ENCODE data around the gene EGFL7. TPM values are rescaled to one million over a fixed set of nuclear protein-coding genes. Genes with fewer than 3 reads are reported as not detected.

Gene EGFL7
- total RNA-seq, 2 donors from 2014 or later = 91.4 to 118 TPM

DNA sequence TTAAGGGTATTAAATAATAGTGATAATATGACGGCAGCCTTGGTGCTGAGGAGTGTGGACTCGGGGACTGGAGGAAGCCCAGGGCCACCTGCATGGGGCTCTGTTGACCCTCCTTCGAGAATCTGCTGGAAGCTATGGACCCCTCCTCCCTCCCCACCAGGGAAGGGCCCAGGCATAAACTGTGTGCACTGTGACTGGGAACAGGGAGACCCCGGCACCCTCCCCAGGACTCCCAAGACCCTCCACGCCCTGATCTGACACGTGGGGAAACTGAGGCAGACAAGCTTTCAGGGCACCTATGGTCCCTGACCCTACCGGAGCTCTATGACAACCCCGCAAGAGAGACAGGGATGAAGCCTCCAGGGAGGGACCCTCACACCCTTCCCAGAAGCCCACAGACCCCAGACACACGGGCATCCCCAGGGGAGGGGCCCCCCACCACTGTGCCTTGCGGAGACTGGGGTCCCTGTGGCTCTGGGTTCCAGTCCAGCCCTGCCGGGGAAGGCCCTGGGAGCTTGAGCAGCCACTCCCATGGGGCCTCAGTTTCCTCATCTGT lies 6.5 kb upstream of the EGFL7 start:
- intact Hi-C loops (cut with DNase I) = no loop called here
- no peak for DNase-seq (ENCODE audit: low spot score)

DNA sequence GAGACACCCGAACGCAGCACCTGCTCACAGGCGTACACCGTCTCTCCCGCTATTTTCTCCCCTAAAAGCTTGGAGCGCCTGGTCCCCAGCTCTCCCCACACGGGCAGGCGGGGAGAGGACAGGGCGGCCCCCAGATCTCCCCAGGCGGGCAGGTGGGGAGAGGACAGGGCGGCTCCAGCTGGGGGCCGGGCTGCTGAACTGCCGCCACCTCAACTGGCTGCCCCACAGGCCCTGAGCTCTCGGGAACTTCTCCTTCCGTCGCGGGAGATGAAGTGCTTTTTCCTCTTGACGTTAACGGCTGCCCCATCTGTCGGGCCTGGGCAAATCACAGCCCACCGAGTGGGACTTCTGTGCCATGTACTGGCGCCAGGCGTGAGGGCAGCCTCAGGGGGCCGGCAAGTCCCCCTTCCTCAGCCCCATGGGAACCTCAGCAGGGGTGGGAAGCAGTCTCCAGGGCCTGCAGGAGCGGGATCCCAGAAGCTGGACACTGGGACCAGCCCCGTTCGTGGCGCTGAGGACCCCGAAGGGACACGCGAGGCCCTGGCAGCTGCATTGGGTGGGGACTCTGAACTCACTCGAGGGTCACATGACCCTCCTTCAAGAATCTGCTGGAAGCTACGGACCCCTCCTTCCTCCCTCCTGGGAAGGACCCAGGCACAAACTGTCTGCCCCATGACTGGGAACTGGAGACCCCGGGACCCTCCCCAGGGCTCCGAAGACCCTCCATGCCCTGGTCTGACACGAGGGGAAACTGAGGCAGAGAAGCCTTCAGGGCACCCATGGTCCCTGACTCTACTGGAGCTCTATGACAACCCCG lies 5.7 kb upstream of the EGFL7 start:
- intact Hi-C loops (cut with DNase I) = no loop called here
- DNase-seq (ENCODE audit: low spot score) = no peak

DNA sequence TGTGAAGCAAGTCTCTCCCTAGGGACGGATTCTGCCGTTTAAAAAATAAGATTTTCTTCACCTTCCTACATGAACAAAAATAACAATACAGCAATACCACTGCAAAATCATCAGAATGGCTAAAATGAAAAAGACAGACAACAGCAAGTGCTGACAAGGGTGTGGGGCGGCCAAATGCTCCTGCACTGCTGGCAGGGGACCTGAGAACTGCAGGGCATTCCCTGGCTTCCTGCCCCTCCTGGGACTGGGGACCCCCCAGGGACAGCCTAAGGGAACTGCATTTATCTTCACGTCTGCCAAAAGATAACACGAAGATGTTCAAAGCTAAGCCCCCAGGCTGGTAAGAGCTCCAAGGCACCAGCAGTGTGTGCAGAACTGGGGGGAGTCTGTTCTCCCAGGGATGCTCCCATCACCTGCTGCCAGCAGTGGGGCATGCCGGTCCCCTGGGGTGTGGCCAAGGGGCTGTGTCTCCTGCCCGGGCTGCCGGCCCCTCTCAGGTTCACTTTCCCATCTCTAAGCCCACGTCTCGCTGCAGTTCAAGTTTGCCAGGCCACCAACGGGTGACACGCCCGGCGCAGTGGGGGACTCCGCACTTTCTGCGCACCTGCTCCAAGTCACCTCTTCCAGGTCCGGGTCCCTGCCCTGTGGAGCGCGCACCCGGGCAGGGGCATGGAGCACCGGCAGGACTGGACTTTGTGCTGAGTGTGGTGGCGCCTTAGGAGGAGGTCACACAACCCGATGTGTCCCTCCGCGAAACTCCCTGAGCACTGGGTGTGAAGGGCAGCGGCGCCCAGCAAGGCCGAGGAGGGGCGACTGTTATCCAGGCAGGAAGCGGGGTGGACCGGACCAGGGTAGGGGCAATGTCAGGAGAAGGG lies 4.5 kb upstream of the EGFL7 start:
- DNase-seq (ENCODE audit: low spot score) = no peak
- intact Hi-C loops (cut with DNase I) = no loop called here

DNA sequence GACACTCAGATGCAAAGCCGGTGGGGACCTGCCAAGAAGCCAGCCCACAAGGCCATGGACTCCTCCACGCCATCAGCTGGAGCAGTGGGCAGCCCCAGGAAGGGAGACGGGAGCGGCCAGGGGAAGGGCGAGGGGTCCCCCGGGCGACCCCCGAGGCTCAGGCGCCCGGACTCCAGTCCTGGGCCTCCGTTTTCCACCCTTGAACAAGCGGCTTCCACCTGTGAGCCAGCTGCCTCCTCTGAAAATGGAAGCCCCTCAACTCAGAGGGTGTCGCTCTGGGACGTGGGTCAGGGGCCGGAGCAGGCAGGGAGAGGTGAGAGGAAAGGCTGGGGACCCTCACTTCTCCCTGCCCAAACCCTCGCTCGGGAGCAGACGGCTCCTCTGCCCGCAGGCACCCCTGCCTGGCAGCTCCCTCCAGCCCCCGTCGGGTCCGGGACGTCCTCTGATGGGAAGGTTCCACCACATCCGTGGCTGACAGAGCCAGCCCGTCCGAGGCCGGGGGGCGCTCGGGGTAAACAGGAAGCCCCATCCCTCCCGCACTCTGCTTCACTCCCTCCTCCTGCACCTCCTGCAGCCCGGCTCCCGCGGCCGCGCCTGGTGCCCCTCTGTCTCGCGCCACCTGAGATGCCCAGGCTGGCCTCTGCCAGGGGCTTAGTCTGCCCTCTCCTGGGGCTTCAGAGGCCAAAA lies 3.7 kb upstream of the EGFL7 start:
- intact Hi-C loops (cut with DNase I) = no loop called here
- DNase-seq (ENCODE audit: low spot score) = no peak

DNA sequence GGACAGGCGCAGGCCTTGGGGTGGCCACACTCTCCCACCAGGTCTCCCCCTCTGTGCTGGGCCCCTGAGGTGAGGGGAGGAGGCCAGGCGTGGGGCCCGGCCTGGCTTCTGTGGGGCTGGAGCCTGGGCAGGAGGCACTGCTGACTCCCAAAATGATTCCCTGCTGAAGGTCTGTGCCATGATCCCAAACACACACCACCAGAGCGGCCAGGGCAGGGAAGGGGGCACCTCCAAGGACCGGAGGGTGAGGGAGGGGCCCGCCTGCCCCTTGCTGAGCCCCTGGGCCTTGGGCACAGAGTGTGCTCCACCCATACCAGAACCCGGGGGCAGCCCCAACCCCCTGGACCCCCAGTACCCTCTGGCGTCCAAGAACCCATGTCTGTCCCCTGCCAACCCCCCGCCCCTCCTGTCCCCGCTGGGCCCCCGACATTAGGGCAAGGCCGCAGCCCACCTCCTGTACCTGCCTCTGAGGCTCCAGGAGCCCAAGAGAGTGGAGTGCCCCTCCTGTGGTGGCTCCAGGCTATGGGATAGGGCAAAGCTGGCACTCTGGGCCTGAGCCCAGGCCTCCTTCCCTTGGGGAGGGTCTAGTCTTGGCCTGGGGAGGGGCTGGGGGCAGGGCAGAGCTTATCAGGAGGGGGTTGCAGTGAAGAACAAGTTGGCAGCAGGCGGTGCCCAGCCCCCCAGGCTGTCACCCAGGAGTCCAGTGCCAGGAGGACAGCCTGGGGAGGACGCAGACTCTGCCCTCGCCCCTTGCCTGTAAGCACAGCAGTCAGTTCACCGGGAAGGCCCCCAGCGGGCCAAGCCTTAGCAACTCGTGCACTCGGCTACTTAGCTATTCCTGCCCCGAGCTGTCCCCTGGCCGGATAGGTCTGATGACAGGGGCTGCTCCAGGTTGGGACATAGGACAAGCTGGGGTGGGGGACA lies 2.6 kb upstream of the EGFL7 start:
- DNase-seq (ENCODE audit: low spot score) = no peak
- intact Hi-C loops (cut with DNase I) = no loop called here

DNA sequence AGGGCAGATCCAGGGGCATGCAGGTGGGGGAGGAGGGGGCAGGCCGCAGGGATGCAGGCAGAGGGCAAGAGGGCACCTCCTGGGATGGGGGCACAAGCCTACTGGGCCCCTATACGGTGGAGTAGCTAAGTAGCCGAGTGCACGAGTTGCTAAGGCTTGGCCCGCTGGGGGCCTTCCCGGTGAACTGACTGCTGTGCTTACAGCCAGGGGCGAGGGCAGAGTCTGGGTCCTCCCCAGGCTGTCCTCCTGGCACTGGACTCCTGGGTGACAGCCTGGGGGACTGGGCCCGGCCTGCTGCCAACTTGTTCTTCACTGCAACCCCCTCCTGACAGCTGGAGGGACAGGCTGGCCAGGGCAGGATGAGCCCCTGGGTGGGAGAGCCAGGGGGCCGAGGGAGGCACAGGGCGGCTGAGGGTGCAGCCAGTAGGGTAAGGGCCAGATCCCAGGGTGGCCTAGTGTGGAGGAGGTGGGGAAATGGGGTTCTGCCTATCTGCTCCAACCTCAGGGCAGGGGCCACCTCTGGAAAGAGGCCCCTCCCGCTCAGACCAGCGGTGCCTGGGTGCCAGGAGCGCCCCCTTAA lies 1.7 kb upstream of the EGFL7 start:
- intact Hi-C loops (cut with DNase I) = no loop called here
- DNase-seq (ENCODE audit: low spot score) = no peak

DNA sequence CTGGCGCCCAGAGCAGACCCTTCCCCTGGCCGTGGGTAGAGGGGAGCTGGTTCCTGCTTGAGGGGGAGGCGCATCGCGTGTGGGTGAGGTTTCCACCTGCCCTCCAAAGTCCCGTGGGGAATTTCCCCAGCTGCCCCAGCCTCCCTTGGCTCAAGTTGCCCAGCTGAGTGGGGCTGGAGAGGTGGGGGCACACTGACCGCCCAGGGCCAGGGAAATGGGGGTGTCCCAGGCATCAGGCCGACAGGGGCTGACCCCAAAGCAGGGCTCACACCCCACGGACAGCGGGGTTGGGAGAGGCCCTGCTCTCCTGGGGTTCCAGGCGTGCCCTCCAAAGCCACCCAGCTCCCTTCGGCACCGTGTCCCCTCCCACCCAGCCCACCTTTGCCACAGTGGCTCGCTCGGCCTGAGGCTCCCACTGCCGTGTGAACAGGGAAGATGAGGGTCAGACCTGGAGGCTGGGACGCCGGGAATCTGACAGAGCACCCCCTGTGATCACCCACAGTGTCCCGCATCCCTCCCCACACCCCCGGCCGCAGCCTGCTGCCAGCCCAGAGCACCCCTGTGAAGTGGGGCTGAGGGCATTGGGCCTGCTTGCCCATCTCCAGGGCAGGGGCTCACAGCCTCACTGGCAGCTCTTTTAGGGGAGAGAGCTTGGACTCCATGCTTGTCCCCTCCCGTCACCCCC lies 933 bp upstream of the EGFL7 start:
- intact Hi-C loops (cut with DNase I) = no loop called here

DNA sequence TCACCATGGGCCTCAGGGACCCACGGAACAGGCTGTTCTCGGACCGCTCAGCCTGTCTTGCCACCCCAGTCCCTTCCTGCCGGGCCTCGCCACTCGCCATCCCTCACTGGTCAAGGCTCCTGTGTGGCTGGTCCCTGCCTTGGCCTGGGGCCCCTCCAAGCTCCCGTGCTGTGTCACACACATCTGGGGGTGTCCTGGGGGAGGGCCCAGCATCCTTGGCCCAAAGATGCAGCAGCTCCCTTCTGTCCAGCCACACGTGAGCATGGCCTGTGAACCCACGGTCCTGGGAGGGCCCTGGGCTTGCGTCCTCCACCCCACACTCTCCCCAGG lies 425 bp upstream of the EGFL7 start:
- intact Hi-C loops (cut with DNase I) = no loop called here

More for the DNA sequence above, 933 bp upstream of the EGFL7 start:
- DNase-seq (ENCODE audit: low spot score) = no peak

DNA sequence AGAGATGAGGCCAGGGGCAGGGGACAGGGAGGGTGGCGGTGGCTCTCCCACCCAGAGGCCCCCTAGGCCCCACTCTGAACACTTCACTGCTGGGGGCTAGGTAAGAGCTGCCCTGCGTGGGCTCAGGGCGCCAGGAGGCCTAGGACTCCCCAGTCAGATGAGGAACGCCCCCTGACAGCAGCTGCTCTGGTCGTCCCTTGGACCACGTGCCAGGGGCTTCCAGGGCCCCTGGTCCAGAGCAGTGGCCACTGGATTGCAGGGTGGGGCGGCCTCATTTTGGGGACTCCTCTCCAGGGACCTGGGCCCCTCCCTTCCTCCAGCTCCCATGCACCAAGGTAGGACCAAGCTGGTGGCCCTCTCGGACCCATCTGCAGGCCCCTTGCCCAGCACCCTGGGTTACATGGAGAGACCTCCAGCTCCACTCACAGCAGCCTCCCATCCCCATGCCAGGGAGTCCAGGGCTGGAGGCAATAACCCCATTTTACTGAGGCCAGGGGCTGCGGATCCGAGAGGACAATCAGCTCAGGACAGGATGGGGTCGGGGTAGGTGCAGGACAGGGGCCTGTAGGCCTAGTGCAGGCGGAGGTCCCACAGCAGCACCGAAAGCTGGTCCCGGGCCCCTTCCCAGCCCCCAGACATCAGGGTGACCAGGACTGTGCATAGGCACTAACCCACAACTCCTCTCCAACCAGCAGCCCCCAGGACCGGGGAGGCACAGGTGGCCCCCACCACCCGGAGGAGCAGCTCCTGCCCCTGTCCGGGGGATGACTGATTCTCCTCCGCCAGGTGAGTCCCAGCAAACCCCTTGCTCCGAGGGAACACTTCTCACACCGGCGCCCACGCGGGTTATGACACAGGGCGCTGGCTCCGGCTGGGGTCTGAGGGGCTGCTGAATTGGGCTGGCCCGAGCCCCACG lies 1.5 kb downstream of the EGFL7 start:
- intact Hi-C loops (cut with DNase I) = no loop called here
- DNase-seq (ENCODE audit: low spot score) = no peak

More for the DNA sequence above, 425 bp upstream of the EGFL7 start:
- DNase-seq (ENCODE audit: low spot score) = no peak

DNA sequence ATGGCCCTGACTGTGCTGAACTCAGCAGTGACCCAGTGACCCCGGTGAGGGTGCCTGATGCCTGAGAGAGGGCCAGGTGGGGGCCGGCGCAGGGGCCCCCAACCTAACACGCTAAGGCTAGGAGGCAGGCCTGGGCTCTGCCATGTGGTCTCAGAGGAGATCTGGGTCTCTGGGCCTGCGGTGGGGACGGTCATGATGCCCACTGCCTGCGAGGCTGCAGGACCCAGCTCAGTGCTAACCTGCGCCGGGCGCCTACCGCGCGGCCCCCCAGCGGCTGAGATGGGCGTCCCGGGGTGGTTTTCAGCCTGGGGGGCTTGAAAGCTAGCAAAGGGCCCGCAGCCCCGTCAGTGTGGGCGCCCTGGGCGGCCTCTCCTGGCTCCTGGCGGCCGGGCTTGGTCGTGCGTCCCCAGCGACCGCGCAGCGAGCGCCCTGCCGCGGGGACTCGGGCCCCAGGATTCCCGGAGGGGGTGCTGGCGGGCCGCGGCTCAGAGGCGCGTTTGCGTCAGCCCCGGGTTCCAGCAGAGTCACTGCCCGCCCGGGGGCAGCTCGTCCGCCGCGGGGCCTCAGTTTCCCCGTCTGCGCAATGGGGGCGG lies 2.5 kb downstream of the EGFL7 start:
- intact Hi-C loops (cut with DNase I) = no loop called here

DNA sequence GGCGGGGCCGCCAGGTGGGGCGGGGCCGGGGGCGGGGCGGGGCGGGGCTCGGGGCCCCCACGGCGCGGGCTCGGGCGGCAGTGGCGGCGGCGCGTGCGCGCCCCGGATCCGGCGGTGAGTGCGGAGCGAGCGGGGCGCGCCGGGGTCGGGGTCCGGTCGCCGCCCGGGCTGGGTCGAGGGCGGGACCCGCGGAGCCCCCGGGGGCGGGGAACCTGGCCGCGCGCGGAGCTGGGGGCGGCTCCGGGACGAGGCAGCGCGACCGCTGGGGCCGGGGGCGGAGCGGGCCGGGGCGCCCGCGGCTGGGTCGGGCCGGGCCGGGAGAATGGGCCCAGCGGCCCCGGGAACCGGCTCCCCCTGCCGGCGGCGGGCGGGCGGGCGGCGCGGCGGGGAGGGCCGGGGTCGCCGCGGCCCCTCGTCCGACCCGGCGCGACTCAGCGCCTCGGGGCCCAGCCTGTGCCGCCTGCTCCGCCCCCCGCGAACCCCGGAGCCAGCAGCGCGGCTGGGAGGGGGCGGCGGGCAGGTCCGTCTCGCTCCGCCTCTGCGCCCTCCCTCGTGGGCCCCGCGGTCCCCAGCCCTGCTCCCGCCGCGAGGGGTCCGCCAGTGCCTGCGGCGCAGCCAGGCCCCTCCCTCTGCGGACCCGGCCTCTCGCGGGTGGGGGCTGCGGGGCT lies 3.1 kb downstream of the EGFL7 start:
- DNase-seq (ENCODE audit: low spot score) = no peak
- intact Hi-C loops (cut with DNase I) = no loop called here

More for the DNA sequence above, 2.5 kb downstream of the EGFL7 start:
- DNase-seq (ENCODE audit: low spot score) = no peak

DNA sequence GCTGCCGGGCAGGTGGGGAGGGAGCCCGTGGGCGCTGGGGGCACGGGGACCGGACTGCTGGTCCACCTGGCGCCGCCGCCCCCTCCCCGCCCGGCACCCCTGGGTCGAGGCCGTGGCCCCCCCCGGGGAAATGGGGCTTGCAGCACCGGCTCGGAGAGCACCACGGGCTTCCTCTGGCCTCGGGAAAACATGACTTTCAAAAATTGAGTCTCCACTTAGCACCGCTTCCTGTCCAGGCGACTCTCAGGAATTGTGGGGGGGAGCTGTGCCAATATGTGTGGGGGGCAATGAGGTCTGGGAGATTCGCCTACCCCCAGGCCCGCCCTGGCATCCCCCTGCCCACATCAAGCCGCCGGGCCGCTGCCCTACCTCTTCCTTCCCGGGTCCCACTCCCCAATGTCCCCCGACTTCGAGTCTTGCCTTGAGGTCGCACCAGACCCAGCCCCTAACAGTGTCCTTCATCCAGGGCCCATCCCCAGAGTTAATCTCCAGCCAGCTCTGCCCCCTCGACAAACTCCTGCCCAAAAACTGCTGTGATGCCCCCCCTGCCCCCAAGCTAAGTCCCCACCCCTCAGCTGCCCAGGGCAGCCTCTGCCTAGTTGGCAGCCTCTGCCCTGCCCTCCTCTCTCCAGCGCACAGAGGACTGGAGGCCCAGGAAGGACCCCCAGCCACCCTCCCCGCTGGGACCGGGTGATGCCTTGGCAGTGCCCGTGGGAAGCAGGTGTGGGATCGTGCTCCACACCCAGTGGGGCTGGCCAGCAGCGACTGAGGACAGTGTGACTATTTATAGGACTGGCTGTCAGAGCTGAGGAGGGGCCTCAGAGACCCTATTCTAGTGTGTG lies 3.9 kb downstream of the EGFL7 start:
- DNase-seq (ENCODE audit: low spot score) = no peak
- intact Hi-C loops (cut with DNase I) = no loop called here

DNA sequence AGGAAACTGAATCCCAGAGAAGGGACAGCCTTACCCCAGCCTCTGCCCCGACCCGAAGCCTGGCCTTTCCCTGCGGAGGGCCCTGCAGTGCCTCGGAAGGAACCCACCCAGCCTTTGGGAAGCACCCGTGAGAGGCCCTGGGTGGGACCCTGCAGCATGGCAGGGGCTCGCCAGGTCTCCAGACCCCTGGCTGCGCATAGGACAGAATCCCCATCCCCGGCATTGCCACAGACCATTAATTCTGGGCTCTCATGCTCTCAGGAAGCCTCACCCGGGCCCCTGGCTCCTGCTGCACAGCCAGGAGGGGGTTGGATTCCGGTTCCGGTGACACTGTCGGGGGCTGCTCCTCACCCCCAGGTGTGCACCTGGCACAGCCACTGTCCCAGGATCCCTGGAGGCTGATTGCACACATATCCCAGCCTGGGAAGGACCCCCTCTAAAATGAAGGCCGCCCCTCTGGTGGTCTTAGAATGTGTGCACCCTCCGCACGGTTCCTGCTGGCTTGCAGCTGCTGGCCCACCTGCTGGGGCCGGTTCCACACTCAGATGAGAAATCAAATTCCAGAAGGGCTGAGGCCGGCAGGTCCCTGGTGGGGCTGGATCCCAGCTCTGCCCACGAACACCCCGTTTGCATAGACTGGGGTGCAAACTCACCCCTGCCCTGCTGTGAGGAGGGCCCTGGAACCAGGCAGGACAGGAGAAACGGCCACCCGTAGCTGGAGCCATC lies 4.7 kb downstream of the EGFL7 start:
- no peak for DNase-seq (ENCODE audit: low spot score)
- intact Hi-C loops (cut with DNase I) = no loop called here

DNA sequence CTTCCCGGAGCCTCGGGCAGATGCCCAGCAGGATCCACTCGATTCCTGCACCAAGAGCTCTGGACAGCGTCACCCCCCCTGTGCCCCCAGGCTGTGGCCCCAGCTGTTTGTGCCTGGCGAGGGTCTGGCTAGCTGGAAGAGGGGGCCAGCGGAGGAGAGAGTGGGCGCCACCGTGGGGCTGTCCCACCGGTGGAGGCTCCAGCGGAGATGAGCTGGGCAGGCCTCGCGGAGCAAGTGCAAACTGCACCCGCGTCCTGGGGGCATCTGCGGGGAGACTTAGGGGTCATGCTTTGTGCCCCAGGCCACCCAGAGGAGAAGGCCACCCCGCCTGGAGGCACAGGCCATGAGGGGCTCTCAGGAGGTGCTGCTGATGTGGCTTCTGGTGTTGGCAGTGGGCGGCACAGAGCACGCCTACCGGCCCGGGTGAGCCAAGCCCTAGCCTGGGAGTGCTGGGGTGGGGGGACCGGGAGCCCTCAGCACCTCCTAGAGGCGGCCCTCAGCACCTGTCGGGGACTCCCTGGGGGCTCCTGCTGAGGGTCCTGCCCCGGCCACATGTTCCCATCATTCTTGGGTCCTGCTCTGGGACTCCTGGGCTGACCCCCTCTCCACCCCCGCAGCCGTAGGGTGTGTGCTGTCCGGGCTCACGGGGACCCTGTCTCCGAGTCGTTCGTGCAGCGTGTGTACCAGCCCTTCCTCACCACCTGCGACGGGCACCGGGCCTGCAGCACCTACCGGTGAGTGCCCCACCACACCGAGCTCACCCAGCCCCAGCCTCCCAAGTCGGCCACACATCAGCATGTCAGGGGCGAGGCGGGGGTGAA lies 5.4 kb downstream of the EGFL7 start:
- no peak for DNase-seq (ENCODE audit: low spot score)
- intact Hi-C loops (cut with DNase I) = no loop called here

All from posterior vena cava (tissue), 2 donors.